H9 (cell line): ENCODE results near the gene SRGAP1. TPM values are rescaled to one million over a fixed set of nuclear protein-coding genes. Genes with fewer than 3 reads are reported as not detected.

Experiments used
- DNase-seq: peaks from one replicate; pipeline ENCODE4 v3.0.0-alpha.2; 2017
- H2AFZ ChIP-seq: one replicate; pipeline ENCODE4 v1.6.1; 2013; ENCODE audit warnings: mild to moderate bottlenecking, low read length, control low read depth, moderate library complexity
- H2AK5ac ChIP-seq: 2 replicates; pipeline ENCODE4 v1.6.1; 2013; ENCODE audit warnings: low read length, control low read depth, mixed read lengths; ENCODE audit not compliant: insufficient read length
- H2BK120ac ChIP-seq: one replicate; pipeline ENCODE4 v1.6.1; 2013; ENCODE audit warnings: low read depth, mild to moderate bottlenecking, low read length, control low read depth, inconsistent platforms; ENCODE audit not compliant: poor library complexity, severe bottlenecking
- H2BK12ac ChIP-seq: 2 replicates; pipeline ENCODE4 v1.6.1; 2013; ENCODE audit warnings: low read length, control low read depth, mixed read lengths, low read depth; ENCODE audit not compliant: insufficient read length
- H2BK15ac ChIP-seq: 2 replicates; pipeline ENCODE4 v1.6.1; 2013; ENCODE audit warnings: low read depth, low read length, control low read depth
- H2BK20ac ChIP-seq: one replicate; pipeline ENCODE4 v1.6.1; 2013; ENCODE audit warnings: low read depth, mild to moderate bottlenecking, low read length, control low read depth, inconsistent platforms; ENCODE audit not compliant: poor library complexity, severe bottlenecking
- H2BK5ac ChIP-seq: 2 replicates; pipeline ENCODE4 v1.6.1; 2013; ENCODE audit warnings: low read length, control low read depth, mixed read lengths; ENCODE audit not compliant: insufficient read length
- H3K14ac ChIP-seq: 2 replicates; pipeline ENCODE4 v1.6.1; 2013; ENCODE audit warnings: low read length, control low read depth; ENCODE audit not compliant: insufficient read depth
- H3K18ac ChIP-seq: 2 replicates; pipeline ENCODE4 v1.6.1; 2013; ENCODE audit warnings: low read depth, mild to moderate bottlenecking, mixed read lengths, low read length, control low read depth; ENCODE audit not compliant: insufficient read length
- H3K23ac ChIP-seq: 2 replicates; pipeline ENCODE4 v1.6.1; 2013; ENCODE audit warnings: low read length, control low read depth, mixed read lengths, low read depth; ENCODE audit not compliant: insufficient read length
- H3K23me2 ChIP-seq: 2 replicates; pipeline ENCODE4 v1.6.1; 2013; ENCODE audit warnings: low read depth, mild to moderate bottlenecking, mixed read lengths, low read length, control low read depth; ENCODE audit not compliant: insufficient read length, poor library complexity, severe bottlenecking
- H3K27ac ChIP-seq: 2 replicates; pipeline ENCODE4 v1.5.1; 2013; ENCODE audit warnings: low read length, control low read depth, mixed read lengths, low read depth; ENCODE audit not compliant: insufficient read length
- H3K27me3 ChIP-seq: 2 replicates; pipeline ENCODE4 v1.6.1; 2013; ENCODE audit warnings: low read length, control low read depth, inconsistent platforms; ENCODE audit not compliant: insufficient read depth
- H3K4ac ChIP-seq: 2 replicates; pipeline ENCODE4 v1.6.1; 2013; ENCODE audit warnings: low read depth, mild to moderate bottlenecking, control low read depth, inconsistent platforms, low read length, moderate library complexity
- H3K4me1 ChIP-seq: 2 replicates; pipeline ENCODE4 v1.6.1; 2013; ENCODE audit warnings: low read length, control low read depth, inconsistent platforms; ENCODE audit not compliant: insufficient read depth
- H3K4me2 ChIP-seq: 2 replicates; pipeline ENCODE4 v1.6.1; 2013; ENCODE audit warnings: low read length, control low read depth, mixed read lengths; ENCODE audit not compliant: insufficient read length, insufficient read depth
- H3K56ac ChIP-seq: 2 replicates; pipeline ENCODE4 v1.6.1; 2013; ENCODE audit warnings: low read depth, mild to moderate bottlenecking, mixed read lengths, low read length, control low read depth; ENCODE audit not compliant: insufficient read length
- H3K79me1 ChIP-seq: 2 replicates; pipeline ENCODE4 v1.6.1; 2013; ENCODE audit warnings: low read depth, mild to moderate bottlenecking, moderate library complexity, low read length, control low read depth, inconsistent platforms; ENCODE audit not compliant: insufficient read depth, poor library complexity, severe bottlenecking
- H3K79me2 ChIP-seq: 2 replicates; pipeline ENCODE4 v1.6.1; 2013; ENCODE audit warnings: low read length, control low read depth, inconsistent platforms; ENCODE audit not compliant: insufficient read depth
- H3K9ac ChIP-seq: 2 replicates; pipeline ENCODE4 v1.6.1; 2013; ENCODE audit warnings: low read length, control low read depth, mixed read lengths; ENCODE audit not compliant: insufficient read length; ENCODE audit errors: extremely low read depth
- H3K9me3 ChIP-seq: one replicate; pipeline ENCODE4 v1.6.1; 2013; ENCODE audit warnings: low read depth, low read length, inconsistent platforms; ENCODE audit not compliant: control insufficient read depth
- H3T11ph ChIP-seq: one replicate; pipeline ENCODE4 v1.6.1; 2013; ENCODE audit warnings: mild to moderate bottlenecking, low read length, control low read depth, inconsistent platforms
- H4K20me1 ChIP-seq: one replicate; pipeline ENCODE4 v1.6.1; 2013; ENCODE audit not compliant: control insufficient read depth, insufficient read length, insufficient read depth
- H4K5ac ChIP-seq: 2 replicates; pipeline ENCODE4 v1.6.1; 2013; ENCODE audit warnings: low read depth, mild to moderate bottlenecking, mixed read lengths, low read length, control low read depth; ENCODE audit not compliant: insufficient read length
- H4K8ac ChIP-seq: replicated peaks from 2 replicates; pipeline ENCODE4 v1.6.1; 2013; ENCODE audit warnings: low read length, control low read depth, mixed read lengths, low read depth; ENCODE audit not compliant: insufficient read length
- H4K91ac ChIP-seq: 2 replicates; pipeline ENCODE4 v1.6.1; 2013; ENCODE audit warnings: low read depth, mild to moderate bottlenecking, moderate library complexity, mixed read lengths, low read length, control low read depth; ENCODE audit not compliant: insufficient read length
- H3K27ac Mint-ChIP-seq, 3 experiments: 2 replicates in 2 of 3; 3 replicates in 1 of 3; pipeline ENCODE4 v1.8.0; 2020 to 2021; ENCODE audit warnings: mixed read lengths in 3 of 3, mild to moderate bottlenecking in 1 of 3, moderate library complexity in 1 of 3
- H3K27me3 Mint-ChIP-seq: 2 replicates; pipeline ENCODE4 v1.8.0; 2021; ENCODE audit warnings: low read depth, mild to moderate bottlenecking, moderate library complexity, mixed read lengths
- H3K36me3 Mint-ChIP-seq, 3 experiments: 2 replicates in 2 of 3; 3 replicates in 1 of 3; pipeline ENCODE4 v1.8.0; 2020 to 2021; ENCODE audit warnings: low read depth in 3 of 3, mixed read lengths in 3 of 3; ENCODE audit not compliant: insufficient read depth in 1 of 3
- H3K4me1 Mint-ChIP-seq, 2 experiments: 2 replicates each; pipeline ENCODE4 v1.8.0; 2020; ENCODE audit warnings: mixed read lengths in 2 of 2
- H3K4me3 Mint-ChIP-seq, 2 experiments: 2 replicates in 1 of 2; 3 replicates in 1 of 2; pipeline ENCODE4 v1.8.0; 2020 to 2021; ENCODE audit warnings: mild to moderate bottlenecking in 2 of 2, mixed read lengths in 2 of 2, moderate library complexity in 1 of 2
- H3K9me3 Mint-ChIP-seq, 2 experiments: 2 replicates in 1 of 2; 3 replicates in 1 of 2; pipeline ENCODE4 v1.8.0; 2020; ENCODE audit warnings: mild to moderate bottlenecking in 2 of 2, mixed read lengths in 2 of 2, moderate library complexity in 1 of 2
- WGBS: extraction: QIAGEN DNeasy Blood & Tissue Kit; methylation state at CpG from one replicate; pipeline ENCODE4 v1.1.7; 2013; ENCODE audit warnings: missing lambda C conversion rate, low lambda C conversion rate, mixed read lengths; ENCODE audit not compliant: insufficient read length; ENCODE audit errors: extremely low coverage; 5-methylcytosine and 5-hydroxymethylcytosine counted together
- total RNA-seq: library from RNA; stranded (reverse); gene quantifications from 2 replicates; pipeline ENCODE4 v1.2.1, GENCODE V29; 2021
- TF ChIP-seq, protein P1 (sequence below): fragments of 200-600 bp; sonication (generic); conservative IDR thresholded peaks from 3 replicates; pipeline ENCODE4 v1.8.0; 2021; ENCODE audit warnings: antibody characterized with exemption, mild to moderate bottlenecking

Gene SRGAP1
- total RNA-seq, 1 experiment from 2014 or later = 4.8 TPM

DNA sequence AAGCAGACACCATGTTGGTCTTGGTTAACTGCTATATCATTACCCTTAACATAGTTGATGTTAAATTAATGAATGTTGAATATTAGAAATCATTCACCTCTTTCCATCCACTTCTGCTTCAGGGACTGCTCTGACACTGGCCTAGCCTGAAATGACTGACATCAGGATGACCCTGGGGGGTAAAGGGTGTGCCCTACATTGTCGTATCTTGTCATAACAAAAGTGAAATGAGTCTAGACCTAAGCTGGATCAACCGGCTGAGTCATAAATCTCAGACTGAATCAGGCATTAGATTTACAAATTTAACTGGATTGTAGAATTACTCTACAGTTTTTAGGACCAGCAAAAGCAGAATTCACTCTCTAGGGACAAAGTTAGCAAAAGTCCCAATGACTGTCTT lies 342.3 kb downstream of the SRGAP1 start:
- Histone ChIP-seq H3T11ph (no peak overlapping the region), H3K4ac (no peak overlapping the region), H2AK5ac (no peak overlapping the region), H3K4me1 (no peaks in the 10 kb centered on the region), H3K18ac (no peak overlapping the region), H3K56ac (no peak overlapping the region), H2BK120ac (no peak overlapping the region), H3K9ac (no peak overlapping the region), H3K23ac (no peak overlapping the region), H3K9me3 (no peaks in the 10 kb centered on the region), H4K8ac (no peak overlapping the region), H3K79me2 (no peaks in the 10 kb centered on the region), H3K79me1 (no peaks in the 10 kb centered on the region), H4K91ac (no peak overlapping the region), H3K27ac (no peak overlapping the region), H4K5ac (no peak overlapping the region), H3K14ac (no peak overlapping the region), H2AFZ (no peak overlapping the region), H2BK5ac (no peak overlapping the region), H3K23me2 (no peaks in the 10 kb centered on the region), H3K4me2 (no peak overlapping the region), H3K27me3 (no peaks in the 10 kb centered on the region), H2BK20ac (no peak overlapping the region), H4K20me1 (no peaks in the 10 kb centered on the region), H2BK12ac (no peak overlapping the region), H2BK15ac (no peak overlapping the region)
- H3K27ac Mint-ChIP-seq = no peak overlapping the region
- no peak overlapping the region for H3K4me3 Mint-ChIP-seq
- no peaks in the 10 kb centered on the region for H3K27me3 Mint-ChIP-seq
- TF ChIP-seq, protein P1, sequence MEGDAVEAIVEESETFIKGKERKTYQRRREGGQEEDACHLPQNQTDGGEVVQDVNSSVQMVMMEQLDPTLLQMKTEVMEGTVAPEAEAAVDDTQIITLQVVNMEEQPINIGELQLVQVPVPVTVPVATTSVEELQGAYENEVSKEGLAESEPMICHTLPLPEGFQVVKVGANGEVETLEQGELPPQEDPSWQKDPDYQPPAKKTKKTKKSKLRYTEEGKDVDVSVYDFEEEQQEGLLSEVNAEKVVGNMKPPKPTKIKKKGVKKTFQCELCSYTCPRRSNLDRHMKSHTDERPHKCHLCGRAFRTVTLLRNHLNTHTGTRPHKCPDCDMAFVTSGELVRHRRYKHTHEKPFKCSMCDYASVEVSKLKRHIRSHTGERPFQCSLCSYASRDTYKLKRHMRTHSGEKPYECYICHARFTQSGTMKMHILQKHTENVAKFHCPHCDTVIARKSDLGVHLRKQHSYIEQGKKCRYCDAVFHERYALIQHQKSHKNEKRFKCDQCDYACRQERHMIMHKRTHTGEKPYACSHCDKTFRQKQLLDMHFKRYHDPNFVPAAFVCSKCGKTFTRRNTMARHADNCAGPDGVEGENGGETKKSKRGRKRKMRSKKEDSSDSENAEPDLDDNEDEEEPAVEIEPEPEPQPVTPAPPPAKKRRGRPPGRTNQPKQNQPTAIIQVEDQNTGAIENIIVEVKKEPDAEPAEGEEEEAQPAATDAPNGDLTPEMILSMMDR = no peak
- DNase-seq = no peak
- no CpG with 5 or more reads among the region's 2 CpGs for WGBS
- H3K9me3 Mint-ChIP-seq = no peaks in the 10 kb centered on the region
- H3K36me3 Mint-ChIP-seq = no peaks in the 10 kb centered on the region
- H3K4me1 Mint-ChIP-seq = no peaks in the 10 kb centered on the region
